Astrocyte (in vitro differentiated cells and primary cell): Measurements from ENCODE around the gene EXOC6. TPM values are rescaled to one million over a fixed set of nuclear protein-coding genes. Genes with fewer than 3 reads are reported as not detected.

Experiments used
- DNase-seq: peaks from one replicate; pipeline ENCODE4 v3.0.0-alpha.2; 2010; ENCODE audit warnings: low read depth
- FAIRE-seq: peaks from 2 replicates; lab custom pipeline; 2011; peaks lifted over from hg19 to GRCh38; lab: Jason Lieb, UNC
- H2AFZ ChIP-seq: 2 replicates; pipeline ENCODE4 v1.6.0; 2012; ENCODE audit warnings: low read depth, low read length, inconsistent platforms
- H3K27ac ChIP-seq: 2 replicates; pipeline ENCODE4 v1.5.1; 2011; ENCODE audit warnings: low read depth, low read length, inconsistent platforms
- H3K27me3 ChIP-seq: 2 replicates; pipeline ENCODE4 v1.6.0; 2011; ENCODE audit warnings: low read length, inconsistent platforms; ENCODE audit not compliant: insufficient read depth
- H3K36me3 ChIP-seq: 2 replicates; pipeline ENCODE4 v1.5.1; 2011; ENCODE audit warnings: low read length, inconsistent platforms; ENCODE audit not compliant: insufficient read depth
- H3K4me1 ChIP-seq: 2 replicates; pipeline ENCODE4 v1.5.1; 2011; ENCODE audit warnings: low read length, inconsistent platforms; ENCODE audit not compliant: insufficient read depth
- H3K4me2 ChIP-seq: 2 replicates; pipeline ENCODE4 v1.6.0; 2012; ENCODE audit warnings: low read length, inconsistent platforms
- H3K4me3 ChIP-seq: 2 replicates; pipeline ENCODE4 v1.5.1; 2011; ENCODE audit warnings: low read depth, mild to moderate bottlenecking, low read length, inconsistent platforms; ENCODE audit not compliant: insufficient read depth
- H3K79me2 ChIP-seq: 2 replicates; pipeline ENCODE4 v1.6.0; 2012; ENCODE audit warnings: mild to moderate bottlenecking, low read length, inconsistent platforms; ENCODE audit not compliant: insufficient read depth
- H3K9ac ChIP-seq: 2 replicates; pipeline ENCODE4 v1.6.0; 2012; ENCODE audit warnings: mild to moderate bottlenecking, low read length, inconsistent platforms
- H3K9me3 ChIP-seq: 2 replicates; pipeline ENCODE4 v1.5.1; 2012; ENCODE audit warnings: low read depth, mild to moderate bottlenecking, low read length, inconsistent platforms; ENCODE audit not compliant: insufficient read depth
- H4K20me1 ChIP-seq: 2 replicates; pipeline ENCODE4 v1.6.0; 2012; ENCODE audit warnings: low read length, inconsistent platforms; ENCODE audit not compliant: insufficient read depth
- H3K27ac Mint-ChIP-seq: one replicate; pipeline ENCODE4 v1.8.0; 2021; ENCODE audit warnings: mild to moderate bottlenecking, mixed read lengths; ENCODE audit not compliant: unreplicated experiment
- H3K27me3 Mint-ChIP-seq: one replicate; pipeline ENCODE4 v1.8.0; 2021; ENCODE audit warnings: low read depth, mixed read lengths; ENCODE audit not compliant: unreplicated experiment
- H3K36me3 Mint-ChIP-seq: one replicate; pipeline ENCODE4 v1.8.0; 2021; ENCODE audit warnings: low read depth, mixed read lengths; ENCODE audit not compliant: unreplicated experiment
- H3K4me1 Mint-ChIP-seq: one replicate; pipeline ENCODE4 v1.8.0; 2021; ENCODE audit warnings: low read depth, mixed read lengths; ENCODE audit not compliant: unreplicated experiment
- H3K4me3 Mint-ChIP-seq: one replicate; pipeline ENCODE4 v1.8.0; 2021; ENCODE audit warnings: mild to moderate bottlenecking, moderate library complexity, mixed read lengths; ENCODE audit not compliant: unreplicated experiment
- H3K9me3 Mint-ChIP-seq: one replicate; pipeline ENCODE4 v1.8.0; 2021; ENCODE audit warnings: mild to moderate bottlenecking, mixed read lengths; ENCODE audit not compliant: unreplicated experiment
- EZH2 ChIP-seq: IDR thresholded peaks from 2 replicates; pipeline ENCODE4 v1.6.1; 2012; ENCODE audit warnings: mild to moderate bottlenecking, low read length, inconsistent platforms; ENCODE audit not compliant: insufficient read depth
- total RNA-seq: library from RNA; stranded (reverse); gene quantifications from 2 replicates; pipeline ENCODE4 v1.2.1, GENCODE V29; 2021
- TF ChIP-seq, protein P1 (sequence below): IDR thresholded peaks from 2 replicates; pipeline ENCODE4 v1.5.1; 2011; ENCODE audit warnings: low read depth, mild to moderate bottlenecking, inconsistent platforms, low read length, moderate library complexity; ENCODE audit not compliant: insufficient read depth

Gene EXOC6
- total RNA-seq, 1 donor from 2014 or later, result 4.9 TPM

DNA sequence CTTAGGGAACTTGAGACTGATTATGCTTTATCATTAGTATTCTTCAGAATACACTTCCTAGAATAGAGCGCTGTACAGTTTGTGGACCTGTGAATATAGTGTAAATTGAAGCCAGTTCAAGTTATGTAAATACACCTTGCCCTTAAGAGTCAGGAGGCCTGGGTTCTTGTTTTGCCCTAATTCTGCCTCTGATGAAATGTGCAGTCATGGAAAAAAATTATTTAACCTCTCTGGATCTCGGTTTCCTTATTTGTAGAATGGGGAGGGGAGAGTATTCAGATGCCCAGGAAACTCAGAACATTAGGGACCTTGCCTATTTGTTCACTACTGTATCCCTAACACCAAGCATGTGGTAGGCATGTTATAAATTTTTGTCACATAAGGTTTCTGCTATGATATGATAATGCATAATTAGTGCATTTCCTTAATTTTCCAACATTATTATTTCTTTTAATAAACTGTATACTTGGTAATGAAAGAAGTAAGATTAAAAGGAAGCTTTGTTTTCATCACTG, 1.3 kb downstream of the EXOC6 start:
- Mint-ChIP-seq H3K9me3 (peaks cover 10% of the 10 kb centered on the region), H3K36me3 (no peaks in the 10 kb centered on the region)
- no peak overlapping the region for H2AFZ ChIP-seq

DNA sequence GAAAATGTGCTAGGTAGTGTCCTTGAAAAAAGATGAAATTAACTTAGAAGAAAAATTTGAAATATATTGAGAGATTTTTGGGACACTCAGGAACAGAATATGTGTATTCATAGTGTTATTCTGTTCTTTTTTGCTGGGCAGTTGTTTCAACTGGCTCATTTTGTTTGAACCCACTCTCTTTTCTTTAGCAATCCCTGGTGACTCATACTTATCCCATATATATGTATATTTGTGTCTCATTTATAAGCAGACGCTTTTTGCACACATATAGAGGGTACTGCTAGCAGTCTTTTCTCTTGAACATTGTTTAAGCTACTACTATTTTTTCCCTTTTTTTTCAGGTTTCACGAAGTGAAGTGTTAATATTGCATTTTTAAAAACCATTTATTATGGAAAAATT, 1.9 kb downstream of the EXOC6 start:
- H3K27me3 ChIP-seq, result no peaks in the 10 kb centered on the region
- H3K9ac ChIP-seq, result no peak overlapping the region
- no peaks in the 10 kb centered on the region for H3K36me3 ChIP-seq
- FAIRE-seq, result no peak
- H3K4me3 ChIP-seq, result no peak overlapping the region
- no peak overlapping the region for H3K4me2 ChIP-seq
- no peak for DNase-seq
- H3K9me3 ChIP-seq, result no peaks in the 10 kb centered on the region
- H3K9me3 Mint-ChIP-seq, result peaks cover 10% of the 10 kb centered on the region
- no peak overlapping the region for H2AFZ ChIP-seq
- H3K4me3 Mint-ChIP-seq, result no peak overlapping the region
- H3K27ac Mint-ChIP-seq, result no peak overlapping the region
- H3K4me1 ChIP-seq, result no peaks in the 10 kb centered on the region
- no peaks in the 10 kb centered on the region for H3K36me3 Mint-ChIP-seq
- H3K27me3 Mint-ChIP-seq, result no peaks in the 10 kb centered on the region
- H3K4me1 Mint-ChIP-seq, result no peaks in the 10 kb centered on the region
- H3K27ac ChIP-seq, result no peak overlapping the region
- peaks cover 6% of the 10 kb centered on the region for H3K79me2 ChIP-seq
- TF ChIP-seq, protein P1, sequence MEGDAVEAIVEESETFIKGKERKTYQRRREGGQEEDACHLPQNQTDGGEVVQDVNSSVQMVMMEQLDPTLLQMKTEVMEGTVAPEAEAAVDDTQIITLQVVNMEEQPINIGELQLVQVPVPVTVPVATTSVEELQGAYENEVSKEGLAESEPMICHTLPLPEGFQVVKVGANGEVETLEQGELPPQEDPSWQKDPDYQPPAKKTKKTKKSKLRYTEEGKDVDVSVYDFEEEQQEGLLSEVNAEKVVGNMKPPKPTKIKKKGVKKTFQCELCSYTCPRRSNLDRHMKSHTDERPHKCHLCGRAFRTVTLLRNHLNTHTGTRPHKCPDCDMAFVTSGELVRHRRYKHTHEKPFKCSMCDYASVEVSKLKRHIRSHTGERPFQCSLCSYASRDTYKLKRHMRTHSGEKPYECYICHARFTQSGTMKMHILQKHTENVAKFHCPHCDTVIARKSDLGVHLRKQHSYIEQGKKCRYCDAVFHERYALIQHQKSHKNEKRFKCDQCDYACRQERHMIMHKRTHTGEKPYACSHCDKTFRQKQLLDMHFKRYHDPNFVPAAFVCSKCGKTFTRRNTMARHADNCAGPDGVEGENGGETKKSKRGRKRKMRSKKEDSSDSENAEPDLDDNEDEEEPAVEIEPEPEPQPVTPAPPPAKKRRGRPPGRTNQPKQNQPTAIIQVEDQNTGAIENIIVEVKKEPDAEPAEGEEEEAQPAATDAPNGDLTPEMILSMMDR, result no peak
- TF ChIP-seq EZH2, result no peak
- no peaks in the 10 kb centered on the region for H4K20me1 ChIP-seq

More for the DNA sequence above, 1.3 kb downstream of the EXOC6 start:
- TF ChIP-seq EZH2, result no peak
- Histone ChIP-seq H3K27me3 (no peaks in the 10 kb centered on the region), H3K9me3 (no peaks in the 10 kb centered on the region), H3K27ac (no peak overlapping the region), H3K79me2 (peaks cover 3% of the 10 kb centered on the region), H3K4me1 (no peaks in the 10 kb centered on the region), H3K4me2 (peak overlapping the region; percentile 96), H3K36me3 (no peaks in the 10 kb centered on the region), H3K4me3 (peak overlapping the region; percentile 78), H3K9ac (no peak overlapping the region), H4K20me1 (no peaks in the 10 kb centered on the region)
- no peaks in the 10 kb centered on the region for H3K4me1 Mint-ChIP-seq
- peak overlapping the region; percentile 85 for H3K4me3 Mint-ChIP-seq
- H3K27ac Mint-ChIP-seq, result no peak overlapping the region
- no peak for FAIRE-seq
- DNase-seq, result no peak
- H3K27me3 Mint-ChIP-seq, result no peaks in the 10 kb centered on the region

DNA sequence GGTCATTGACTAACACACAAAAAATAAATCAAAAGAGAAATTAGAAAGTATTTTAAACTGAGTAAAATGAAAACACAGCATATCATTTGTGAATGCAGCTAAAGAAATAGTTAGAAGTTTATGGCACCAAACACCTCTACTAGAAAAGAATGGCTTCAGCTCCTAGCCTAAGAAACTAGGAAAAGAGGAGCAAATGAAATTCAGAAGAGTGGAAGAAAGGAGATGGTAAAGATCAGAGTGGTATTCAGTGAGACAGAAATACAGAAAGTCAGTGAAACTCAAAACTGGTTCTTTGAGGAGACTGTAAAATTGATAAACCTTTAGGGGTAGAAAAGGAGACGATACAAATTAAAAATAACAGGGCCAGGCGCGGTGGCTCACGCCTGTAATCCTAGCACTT, 2.7 kb downstream of the EXOC6 start:
- no peak for FAIRE-seq
- peaks cover 8% of the 10 kb centered on the region for H3K79me2 ChIP-seq

More for the DNA sequence above, 2.7 kb downstream of the EXOC6 start:
- no peak overlapping the region for H3K4me3 Mint-ChIP-seq
- no peaks in the 10 kb centered on the region for H3K9me3 ChIP-seq
- peaks cover 10% of the 10 kb centered on the region for H3K9me3 Mint-ChIP-seq
- no peaks in the 10 kb centered on the region for H3K36me3 Mint-ChIP-seq
- no peak overlapping the region for H3K9ac ChIP-seq
- TF ChIP-seq, protein P1, result no peak
- no peak for TF ChIP-seq EZH2
- H3K27me3 ChIP-seq, result no peaks in the 10 kb centered on the region
- H3K4me3 ChIP-seq, result no peak overlapping the region
- H3K4me1 Mint-ChIP-seq, result no peaks in the 10 kb centered on the region
- H2AFZ ChIP-seq, result no peak overlapping the region
- no peak overlapping the region for H3K27ac Mint-ChIP-seq
- no peak for DNase-seq
- no peaks in the 10 kb centered on the region for H3K36me3 ChIP-seq
- no peak overlapping the region for H3K4me2 ChIP-seq
- H3K4me1 ChIP-seq, result no peaks in the 10 kb centered on the region
- H3K27me3 Mint-ChIP-seq, result no peaks in the 10 kb centered on the region
- H4K20me1 ChIP-seq, result no peaks in the 10 kb centered on the region
- no peak overlapping the region for H3K27ac ChIP-seq
